ENCODE measurements around the gene SLC9B2.

The SLC9B2 gene, protein sequence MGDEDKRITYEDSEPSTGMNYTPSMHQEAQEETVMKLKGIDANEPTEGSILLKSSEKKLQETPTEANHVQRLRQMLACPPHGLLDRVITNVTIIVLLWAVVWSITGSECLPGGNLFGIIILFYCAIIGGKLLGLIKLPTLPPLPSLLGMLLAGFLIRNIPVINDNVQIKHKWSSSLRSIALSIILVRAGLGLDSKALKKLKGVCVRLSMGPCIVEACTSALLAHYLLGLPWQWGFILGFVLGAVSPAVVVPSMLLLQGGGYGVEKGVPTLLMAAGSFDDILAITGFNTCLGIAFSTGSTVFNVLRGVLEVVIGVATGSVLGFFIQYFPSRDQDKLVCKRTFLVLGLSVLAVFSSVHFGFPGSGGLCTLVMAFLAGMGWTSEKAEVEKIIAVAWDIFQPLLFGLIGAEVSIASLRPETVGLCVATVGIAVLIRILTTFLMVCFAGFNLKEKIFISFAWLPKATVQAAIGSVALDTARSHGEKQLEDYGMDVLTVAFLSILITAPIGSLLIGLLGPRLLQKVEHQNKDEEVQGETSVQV

DNA sequence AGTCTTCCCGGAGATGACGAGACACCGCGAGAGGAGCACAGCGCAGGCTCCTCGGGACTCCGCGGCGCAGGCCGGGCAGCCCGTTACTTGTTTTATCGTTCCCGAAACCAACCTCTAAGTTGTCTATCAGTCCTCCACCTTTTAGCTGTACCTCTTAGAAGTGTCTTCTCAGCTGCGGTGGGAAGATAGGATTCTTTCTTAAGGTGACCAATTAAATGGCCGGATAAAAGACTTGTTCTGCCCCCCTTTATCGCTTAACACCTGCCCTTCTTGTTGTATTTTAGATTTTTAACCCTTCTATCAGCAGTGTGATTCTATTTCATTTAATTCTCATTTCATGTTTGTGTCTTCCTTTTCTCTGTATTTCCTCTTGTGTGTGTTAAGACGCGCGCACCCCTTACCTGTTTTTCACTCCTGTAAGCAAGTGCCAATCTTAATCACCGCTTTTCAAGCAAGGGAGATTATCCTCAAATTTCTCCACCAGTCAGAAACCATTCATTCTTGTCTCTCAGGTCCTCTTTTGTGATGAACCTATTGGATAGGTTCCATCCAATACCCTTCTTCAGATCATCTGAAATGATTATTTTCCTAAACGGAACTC, at the start of gene SLC9B2:
Gene SLC9B2, minus strand, starts transcription at position 15 of the 601 bp plus-strand sequence. CDS start 9,211 bp downstream, outside the sequence.
- DNase-seq: no peak

GRCh38 chr4:103126126-103126525, 49.6 kb upstream of the SLC9B2 start:
- DNase-seq: no peak

DNA sequence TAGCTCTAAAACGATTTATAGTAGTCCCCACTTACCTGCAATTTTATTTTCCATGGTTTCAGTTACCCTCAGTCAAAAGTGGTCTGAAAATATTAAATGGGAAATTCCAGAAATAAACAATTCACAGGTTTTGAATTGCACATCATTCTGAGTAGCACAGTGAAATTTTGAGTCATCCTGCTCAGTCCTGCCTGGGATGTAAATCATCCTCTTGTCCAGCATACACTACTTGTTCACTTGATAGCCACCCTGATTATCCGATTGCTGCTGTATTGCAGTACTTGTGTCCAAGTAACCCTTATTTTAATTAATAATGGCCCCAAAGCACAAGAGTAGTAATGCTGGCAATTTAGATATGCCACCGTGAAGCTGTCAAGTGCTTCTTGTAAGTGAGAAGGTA, 46.6 kb upstream of the SLC9B2 start:
- DNase-seq: no peak

DNA sequence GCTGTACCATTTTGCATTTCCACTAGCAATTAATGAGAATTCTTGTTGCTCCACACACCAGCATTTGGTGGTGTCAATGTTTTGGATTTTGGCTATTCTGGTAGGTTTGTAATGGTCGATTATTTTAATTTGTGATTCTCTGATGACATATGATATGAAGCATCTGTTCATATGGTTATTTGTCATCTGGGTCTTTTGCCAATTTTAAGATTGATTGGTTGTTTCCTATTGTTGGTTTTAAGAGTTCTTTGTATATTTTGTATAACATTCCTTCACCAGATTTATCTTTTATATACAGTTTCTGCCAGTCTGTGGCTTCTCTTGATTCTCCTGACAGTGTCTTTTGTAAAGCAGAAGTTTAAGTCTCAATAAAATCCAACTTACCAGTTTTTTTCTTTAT, 41.6 kb upstream of the SLC9B2 start:
- no peak for DNase-seq

DNA sequence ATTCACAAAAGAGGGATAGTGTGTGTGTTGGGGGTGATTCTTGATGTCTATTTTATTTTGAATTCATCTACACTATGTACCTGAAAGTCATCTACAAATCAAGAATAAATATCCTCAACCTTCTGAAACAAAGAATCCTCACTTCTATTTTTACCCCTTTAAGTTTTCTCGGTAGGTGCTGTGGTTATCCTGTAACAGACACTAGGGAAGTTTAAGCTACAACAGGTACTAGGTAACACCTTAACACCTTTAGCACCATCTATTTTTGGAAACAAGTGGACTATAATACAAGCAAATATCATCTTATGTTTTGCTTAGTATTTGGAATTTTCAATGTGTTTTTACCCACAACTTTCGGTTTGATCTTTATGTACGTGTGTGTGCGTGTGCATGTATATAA, 35.0 kb upstream of the SLC9B2 start:
- no peak for DNase-seq

- DNase-seq: no peak
Observed at GRCh38 chr4:103108542-103108941, 32.0 kb upstream of the SLC9B2 start.

DNA sequence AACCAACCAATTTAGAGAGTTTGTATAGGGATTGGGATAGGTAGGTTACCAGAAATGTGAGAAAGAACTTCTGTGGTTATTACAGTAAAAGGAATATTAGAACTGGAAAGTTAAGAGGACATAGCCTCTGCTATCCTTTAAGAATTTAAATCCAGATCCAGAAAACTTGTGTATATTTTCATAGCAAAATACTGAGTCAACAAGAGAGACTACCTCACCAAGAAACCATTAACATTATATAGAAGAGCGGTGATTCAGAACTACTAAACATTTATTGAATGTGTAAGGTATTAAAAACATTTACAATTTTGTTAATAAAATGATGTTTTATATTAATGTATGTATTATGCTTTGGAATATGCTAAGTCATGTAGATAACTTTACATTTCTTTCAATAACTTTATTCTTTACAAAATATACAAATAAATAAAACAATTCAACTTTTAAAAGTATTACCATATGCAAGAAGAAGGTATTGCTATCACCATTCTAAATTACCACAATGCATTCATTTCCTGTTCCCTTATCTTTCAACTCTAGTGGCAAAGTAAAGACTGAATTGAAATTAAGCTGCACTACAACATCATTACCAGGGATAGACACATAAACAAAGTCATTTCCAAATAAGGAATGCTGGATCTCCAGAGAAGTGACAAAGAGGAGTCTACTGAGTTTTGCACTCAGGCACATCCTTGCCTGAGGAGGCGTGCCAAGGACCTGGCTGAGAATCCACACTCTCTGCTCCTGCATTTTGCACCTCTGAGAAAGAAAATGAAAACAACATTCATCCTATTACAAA, 29.2 kb upstream of the SLC9B2 start:
- no peak for DNase-seq

GRCh38 chr4:103104886-103105285, 28.3 kb upstream of the SLC9B2 start:
- DNase-seq: no peak

DNA sequence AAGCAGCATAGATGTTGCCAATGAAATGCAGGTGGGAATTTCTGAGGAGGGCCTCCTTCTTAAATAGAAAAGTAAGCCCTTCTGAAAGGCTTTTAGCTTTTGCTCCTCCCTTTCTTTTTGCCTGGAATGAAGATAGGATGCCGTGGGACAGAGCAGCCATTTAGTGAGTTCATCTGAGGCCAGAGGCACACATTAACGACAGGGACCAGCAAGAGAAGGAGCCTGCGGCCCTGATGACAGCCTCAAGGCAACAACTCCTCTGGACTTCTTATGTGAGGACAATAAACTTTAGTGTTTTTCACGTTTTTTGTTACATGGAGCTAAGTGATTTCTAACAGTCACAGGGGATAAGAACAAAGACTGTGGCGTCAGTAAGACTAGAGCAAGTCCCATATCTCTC, 24.1 kb upstream of the SLC9B2 start:
- DNase-seq: no peak

DNA sequence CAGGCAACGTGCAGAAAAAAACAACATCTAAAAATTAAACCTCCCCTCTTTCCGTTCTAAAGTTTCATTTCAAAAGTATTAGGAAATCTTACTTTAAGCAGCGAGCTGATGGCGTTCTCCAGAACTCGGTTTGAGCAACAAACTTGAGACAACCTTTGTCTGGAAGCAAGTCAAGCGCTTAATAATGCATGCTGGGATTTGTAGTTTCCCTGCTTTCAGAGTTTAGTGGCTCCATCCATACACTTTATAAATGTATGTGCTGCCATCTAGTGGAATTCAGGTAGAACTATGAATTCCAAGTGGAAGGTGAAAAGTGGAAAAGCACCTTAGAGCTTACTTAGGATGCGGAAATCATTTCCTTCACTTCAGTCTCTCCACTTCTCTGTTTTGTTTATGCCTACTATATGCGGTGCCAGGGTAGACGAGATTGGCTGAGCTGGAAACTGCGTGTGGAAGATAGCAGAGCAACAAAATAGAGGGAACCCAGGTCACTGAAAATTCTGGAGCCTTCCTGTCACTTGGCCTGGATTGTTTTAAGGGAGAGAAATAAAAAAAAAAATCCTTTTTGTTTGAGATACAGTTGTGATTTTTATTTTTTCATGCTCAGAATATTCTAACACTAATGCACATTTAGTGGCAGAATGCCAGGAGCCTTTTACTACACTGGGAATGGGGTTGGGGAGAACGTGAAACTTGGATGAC, 23.3 kb upstream of the SLC9B2 start, which contains the start of gene BDH2:
Gene BDH2, minus strand, starts transcription at position 144 of the 702 bp plus-strand sequence. CDS start 3,580 bp downstream, outside the sequence.
- peak in 23 of 58 donors; percentile 5 to 91 (median 25) for DNase-seq

DNA sequence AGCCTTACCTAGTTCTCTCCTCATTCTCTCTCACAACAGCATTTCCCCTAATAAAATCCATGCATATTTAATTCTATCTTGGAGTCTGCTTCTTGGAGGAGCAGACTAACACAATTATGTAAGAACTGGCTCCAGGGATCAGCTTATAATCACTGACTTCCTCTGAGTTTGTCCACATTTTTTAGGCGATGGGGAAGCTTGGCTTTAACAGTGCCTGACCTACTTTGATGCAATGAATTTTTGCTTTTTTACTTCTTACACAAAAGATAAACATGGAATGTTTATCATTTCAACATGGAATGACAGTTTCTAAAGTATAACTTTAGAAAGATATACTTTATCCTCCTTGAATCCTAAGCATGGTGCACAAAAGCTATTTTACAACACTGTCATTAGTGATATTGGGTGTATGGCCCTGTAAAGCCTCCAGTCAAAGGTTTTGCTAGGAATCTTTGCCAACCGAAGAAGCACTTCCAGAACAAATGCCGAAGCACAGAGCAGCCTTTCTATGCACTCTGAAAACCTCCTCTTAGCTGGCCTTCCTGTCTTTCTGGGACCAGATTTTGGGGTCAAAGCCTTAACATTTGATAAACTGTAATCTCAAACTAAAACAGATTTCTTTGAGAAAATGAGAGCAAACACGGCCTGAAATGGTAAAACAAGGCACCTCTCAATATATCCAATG, 22.3 kb upstream of the SLC9B2 start:
- DNase-seq: no peak

GRCh38 chr4:103098341-103098740, 21.8 kb upstream of the SLC9B2 start:
- peak in 2 of 58 donors; percentile 8 to 18 for DNase-seq

DNA sequence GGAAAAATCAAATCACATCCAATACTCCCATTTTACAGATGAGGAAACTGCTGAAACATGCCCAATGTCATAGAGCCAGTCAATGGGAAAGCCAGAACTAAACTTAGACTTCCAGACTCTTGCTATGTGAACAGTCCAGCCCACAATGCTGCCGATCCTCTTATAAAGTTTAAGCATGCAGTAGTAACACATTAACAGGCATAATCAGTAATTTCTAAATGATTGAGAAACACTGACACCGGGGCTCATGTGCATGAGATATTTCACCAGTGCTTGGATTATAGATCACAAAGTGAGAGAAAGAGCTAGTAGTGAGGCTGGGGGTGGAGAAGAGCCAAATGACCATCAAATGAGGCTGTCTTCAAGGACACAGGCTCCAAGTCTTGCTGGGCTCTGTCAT, 20.6 kb upstream of the SLC9B2 start:
- DNase-seq: no peak

GRCh38 chr4:103095080-103095479, 18.5 kb upstream of the SLC9B2 start:
- peak in 4 of 58 donors; percentile 2 to 48 (median 12) for DNase-seq

GRCh38 chr4:103092245-103092644, 15.7 kb upstream of the SLC9B2 start:
- no peak for DNase-seq

DNA sequence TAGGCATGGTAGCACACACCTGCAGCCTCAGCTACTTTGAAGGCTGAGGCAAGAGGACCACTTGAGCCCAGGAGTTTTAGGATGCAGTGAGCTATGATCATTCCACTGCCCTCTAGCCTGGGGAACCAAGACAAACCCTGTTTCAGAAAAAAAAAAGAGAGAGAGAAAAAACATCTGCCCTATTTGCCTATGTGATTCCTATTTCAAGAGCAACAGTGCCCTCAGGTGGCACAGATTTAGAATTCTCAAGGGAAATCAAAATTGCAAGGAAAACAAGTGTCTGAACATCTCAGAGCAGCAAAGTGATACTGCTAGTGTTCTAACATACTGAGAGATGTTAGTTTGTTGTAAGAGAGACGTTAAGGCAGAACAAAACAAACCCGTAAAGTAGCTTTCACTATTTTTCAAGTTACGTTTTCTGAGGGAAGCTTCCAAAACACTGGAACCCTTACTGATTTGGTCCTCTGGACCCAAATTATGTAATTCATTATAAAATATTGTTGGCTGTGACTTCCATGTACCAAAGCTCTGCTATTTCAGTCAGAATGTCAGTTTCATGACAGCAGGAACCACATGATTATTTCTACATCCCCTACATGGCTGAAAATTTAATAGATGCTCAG, 15.2 kb upstream of the SLC9B2 start:
- peak in 27 of 58 donors; percentile 4 to 75 (median 23) for DNase-seq

GRCh38 chr4:103089481-103089880, 12.9 kb upstream of the SLC9B2 start:
- no peak for DNase-seq

- no peak for DNase-seq
Observed at GRCh38 chr4:103086551-103086950, 10.0 kb upstream of the SLC9B2 start.

GRCh38 chr4:103085555-103086196, 9.1 kb upstream of the SLC9B2 start:
- no peak for DNase-seq
